Stimulated activated CD4-positive, alpha-beta T cell treated with anti-CD3 and anti-CD28 coated beads, Interleukin-2, amount 100 ng/mL, for 48 hours (primary cell): ENCODE results near the gene DPYSL4.

Experiments
- DNase-seq, 2 donors: peaks; one replicate each; pipeline ENCODE4 v3.0.0-alpha.2; 2020

Gene DPYSL4

DNA sequence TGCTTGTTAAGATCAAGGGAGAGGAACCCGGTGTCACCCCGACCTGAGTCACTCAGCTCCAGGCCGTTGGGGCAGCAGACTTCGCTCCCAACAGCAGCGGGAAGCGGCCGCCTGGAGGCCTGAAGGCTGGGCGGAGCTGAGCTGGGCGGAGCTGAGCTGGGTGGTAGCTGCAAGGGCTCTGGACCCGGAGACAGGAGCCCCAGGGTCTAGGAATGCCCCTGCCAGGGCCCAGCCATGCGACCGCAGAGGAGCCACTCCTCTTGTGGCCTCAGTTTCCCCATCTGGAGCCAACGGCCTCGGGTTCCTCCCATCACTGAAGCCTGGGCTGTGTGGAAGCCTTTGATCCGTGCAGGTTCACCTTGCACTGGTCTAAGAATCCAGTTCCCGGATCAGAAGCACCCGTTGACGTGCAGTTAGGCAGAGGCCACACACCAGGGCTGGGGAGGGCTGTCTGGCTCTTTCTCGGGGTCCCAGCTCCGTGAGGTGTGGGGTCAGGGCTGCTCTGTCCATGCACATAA lies 21.9 kb upstream of the DPYSL4 start:
- no peak for DNase-seq

DNA sequence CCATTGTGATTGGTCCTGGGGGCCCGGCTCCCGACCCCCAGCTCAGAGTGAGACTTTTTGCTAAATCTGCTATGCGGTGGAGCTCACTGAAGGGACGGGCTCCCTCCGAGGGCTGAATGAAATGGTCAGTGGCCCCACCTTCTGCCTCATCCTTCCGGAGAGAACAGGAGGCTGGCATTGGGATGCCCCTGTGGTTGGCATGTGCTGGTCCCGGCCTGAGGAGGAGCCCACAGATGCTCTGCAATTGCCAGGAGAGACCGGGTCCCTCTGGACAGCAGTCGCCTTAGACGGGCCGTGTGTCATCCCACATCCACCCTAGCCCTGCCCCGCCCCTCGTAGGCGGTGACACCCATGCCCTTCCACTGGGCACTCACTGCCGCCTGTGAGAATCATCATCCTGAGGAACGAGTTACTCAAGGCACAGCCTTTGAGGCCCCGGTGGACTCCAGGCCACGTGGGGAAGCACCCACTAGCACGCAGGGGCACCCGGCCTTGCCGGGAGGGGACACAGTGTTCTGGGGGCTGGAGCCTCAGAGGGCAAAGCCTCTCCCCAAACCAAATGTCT lies 21.2 kb upstream of the DPYSL4 start:
- no peak for DNase-seq

DNA sequence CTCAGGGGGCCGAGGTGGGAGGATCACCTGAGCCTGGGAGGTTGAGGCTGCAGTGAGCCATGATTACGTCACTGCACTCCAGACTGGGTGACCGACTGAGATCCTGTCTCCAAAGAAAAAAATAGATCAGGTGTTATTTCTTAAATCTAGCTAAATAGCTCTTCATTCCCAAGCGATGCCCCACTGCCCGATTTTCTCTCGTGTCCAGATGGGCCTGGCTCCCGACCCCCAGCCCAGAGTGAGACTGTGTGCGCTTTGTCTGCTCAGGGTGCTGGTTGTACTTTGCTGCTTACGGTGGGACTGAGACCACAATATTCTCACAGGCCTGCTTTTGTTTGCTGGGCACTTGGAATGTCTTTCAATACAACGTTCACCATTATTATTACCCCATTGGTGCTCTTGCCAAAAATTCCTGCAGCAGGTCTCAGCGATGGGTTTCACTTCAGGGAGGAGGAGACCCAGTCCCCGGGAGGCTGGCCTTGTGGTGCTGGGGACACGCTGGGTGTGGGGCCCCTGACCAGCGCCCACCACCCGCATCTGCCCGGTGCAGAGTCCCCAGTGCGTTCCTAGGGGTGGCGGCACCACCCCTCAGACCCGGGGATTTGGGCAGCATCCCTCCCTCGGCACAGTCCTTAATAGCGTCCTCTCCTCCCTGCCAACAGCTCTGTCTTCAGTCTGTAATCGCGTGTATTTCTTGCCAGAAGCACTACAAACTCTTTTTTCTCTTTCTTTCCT lies 20.4 kb upstream of the DPYSL4 start:
- no peak for DNase-seq

DNA sequence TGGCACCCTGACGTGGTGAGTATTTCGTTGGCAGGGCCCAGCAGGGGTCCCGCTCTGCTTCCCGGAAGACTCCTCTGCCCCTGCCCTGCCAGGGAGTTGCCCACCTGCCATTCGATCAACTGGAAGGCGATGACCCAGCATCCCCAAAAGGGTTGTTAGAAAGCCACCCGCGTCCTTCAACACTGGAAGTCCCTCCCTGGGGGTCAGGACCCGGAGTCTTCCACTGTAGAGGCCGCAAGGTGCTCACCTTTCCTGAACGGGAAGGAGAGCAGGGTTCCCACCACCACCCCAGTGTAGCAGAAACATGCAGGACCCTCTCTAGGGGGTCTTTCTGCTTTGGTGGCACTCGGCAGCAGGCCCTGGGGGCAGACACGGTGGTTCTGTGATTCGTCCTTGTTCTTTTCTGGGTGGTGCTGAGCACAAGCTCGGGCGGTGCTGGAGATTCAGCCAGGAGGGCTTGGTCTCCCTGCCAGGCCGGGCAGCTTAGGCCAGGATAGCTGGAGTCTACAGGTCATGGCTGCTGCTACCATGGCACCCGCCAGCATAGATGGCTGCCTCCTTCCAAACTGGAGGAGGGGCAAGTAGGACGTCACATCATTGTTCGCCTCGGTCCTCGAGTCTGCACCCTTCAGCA lies 19.6 kb upstream of the DPYSL4 start:
- DNase-seq, result no peak

DNA sequence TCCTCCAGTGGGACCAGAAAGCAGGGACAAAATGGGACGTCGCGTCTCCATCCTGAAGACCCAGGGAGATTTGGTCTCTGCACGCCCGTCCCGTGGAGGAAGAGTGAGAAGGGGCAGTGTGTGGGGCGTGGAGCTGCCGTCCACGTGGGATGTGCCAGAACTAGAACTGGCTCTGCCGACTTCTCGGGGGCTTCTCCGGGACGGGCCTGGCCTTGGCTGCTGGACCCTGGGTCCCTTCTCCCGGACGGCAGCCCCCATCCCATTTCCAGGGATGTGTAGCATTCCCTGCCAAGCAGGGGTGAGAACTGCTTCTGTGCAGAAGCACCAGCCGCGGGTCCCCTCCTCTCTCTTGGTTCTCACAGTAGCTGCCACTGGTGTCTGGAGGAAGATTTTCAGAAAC lies 18.8 kb upstream of the DPYSL4 start:
- no peak for DNase-seq

DNA sequence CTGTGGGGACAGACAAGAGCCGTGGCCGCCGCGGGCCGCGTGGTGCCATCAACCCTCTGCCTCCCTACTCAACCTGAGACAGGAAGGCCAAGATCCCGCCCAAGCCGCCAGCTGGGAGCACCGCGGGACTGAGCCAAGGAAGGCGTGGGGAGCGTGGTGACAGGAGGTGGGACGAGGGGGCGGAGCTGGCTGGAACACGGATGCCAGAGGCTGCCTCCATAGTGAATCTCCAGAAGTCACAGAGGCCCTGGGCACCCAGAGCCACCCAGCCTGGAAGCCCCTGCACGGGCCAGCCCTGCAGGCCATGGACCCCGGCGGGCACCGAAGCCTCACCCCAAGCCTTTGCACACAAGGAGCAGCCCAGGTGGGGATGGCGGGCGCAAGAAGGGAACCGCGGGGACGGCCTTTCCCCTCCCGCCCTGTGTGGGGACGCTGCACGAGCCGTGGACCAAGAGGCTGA lies 18.1 kb upstream of the DPYSL4 start:
- DNase-seq, result no peak

DNA sequence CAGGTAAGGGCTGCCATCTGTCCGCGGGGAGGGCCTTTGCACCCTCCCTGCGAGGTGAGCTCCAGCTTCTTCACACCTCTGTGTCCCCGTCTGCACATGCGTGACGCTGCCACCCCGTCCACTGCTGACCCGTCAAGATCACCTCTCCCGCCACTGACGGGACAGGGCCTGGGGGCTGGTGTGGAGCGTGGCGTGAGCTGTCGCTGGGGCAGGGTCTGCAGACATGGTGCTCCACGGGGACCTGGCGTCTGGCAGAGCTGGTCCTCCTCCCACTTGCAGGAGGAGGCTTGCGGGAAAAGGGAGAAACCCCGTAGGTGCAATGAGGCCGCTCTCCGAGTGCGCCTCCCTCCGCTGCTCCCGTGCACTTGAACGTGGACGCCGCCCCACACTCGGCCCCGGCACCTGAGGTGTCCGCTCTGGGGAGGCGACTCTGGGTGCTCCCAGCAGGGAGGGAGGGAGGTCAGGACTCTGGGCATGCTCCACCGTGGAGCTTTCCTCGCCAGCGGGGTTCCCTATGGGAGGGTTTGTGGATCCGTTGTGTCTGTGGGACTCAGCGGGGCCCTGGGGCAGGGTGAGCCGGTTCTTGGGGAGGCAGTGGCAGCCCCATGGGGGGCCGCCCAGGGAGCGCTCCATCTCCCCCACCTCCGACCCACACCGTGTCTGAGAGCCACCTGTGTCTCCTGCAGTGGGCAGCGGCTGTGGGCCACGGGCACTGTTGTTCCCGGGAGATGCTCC lies 17.6 kb upstream of the DPYSL4 start:
- DNase-seq, result no peak

DNA sequence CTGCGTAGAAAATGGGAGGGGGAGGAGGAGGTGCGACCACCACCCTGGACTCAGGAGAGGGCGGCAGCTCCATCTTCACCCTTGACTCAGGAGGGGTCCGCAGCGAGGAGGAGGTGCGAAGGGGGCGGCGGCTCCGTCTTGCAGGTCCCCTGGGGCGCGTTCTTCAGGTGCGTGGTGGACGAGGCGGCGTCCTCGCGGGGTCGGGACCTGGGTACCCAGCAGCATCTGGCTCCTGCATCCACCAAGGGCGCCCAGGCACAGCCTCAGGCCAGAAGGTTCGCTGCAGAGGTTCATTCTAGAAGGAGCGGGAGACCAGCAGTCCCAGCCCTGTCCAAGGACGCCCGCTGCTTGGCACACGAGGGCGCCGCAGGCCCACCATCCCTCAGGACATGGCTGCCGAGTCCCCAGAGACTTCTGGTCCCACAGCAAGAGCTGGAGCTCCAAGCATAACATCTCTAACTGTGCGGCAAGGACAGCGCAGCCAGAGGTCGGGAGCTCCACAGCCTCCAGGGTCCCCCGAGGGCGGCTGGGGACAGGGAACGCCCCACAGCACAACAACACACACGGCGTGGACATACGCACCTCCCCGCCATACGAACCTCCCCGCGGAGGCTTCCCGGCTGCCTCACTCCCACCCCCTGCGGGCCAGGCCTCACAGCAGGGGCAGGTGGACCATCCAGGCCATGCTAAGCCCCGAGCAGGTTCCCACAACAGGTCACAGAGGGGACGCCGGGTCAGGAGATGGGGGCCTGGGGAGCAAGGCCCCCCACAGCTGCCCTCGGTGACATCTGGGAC lies 16.8 kb upstream of the DPYSL4 start:
- no peak for DNase-seq

DNA sequence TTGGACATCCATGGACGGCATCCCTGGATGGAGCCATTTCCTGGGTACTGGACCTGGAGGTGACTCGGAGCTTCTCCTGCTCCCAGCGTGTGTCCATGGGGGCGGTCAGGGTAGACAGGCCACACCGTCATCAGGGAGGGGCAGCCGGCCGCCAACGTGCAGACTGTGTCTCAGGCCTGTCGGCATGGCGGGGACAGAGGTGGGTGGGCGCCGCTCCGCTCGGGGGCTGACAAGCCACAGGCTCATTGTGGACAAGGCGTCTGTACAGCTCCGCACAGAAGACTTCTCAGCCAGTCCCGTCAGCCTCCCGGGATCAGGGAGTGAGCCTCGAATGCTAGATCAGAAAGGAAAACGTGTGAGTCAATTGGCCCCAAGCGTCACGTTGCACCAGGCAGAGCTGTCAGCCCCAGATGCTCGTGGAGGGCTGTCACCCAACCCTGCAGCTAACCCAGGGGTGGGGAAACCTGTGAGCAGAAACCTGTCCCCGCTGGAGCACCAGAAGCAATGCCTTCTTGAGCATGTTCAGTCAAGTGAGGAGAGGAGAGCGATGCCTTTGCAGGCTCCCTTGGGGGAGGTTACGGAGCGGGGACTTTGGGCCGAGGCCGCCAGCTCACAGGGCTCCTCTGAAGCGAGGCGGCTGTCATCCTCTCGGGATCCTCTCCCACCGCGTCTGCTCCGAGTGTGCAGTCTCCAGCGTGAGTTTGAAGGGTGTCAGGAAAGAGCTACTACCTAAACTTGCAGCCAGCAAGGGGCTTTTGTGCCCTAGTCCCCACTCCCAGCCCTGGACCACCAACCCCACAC lies 16.0 kb upstream of the DPYSL4 start:
- no peak for DNase-seq

DNA sequence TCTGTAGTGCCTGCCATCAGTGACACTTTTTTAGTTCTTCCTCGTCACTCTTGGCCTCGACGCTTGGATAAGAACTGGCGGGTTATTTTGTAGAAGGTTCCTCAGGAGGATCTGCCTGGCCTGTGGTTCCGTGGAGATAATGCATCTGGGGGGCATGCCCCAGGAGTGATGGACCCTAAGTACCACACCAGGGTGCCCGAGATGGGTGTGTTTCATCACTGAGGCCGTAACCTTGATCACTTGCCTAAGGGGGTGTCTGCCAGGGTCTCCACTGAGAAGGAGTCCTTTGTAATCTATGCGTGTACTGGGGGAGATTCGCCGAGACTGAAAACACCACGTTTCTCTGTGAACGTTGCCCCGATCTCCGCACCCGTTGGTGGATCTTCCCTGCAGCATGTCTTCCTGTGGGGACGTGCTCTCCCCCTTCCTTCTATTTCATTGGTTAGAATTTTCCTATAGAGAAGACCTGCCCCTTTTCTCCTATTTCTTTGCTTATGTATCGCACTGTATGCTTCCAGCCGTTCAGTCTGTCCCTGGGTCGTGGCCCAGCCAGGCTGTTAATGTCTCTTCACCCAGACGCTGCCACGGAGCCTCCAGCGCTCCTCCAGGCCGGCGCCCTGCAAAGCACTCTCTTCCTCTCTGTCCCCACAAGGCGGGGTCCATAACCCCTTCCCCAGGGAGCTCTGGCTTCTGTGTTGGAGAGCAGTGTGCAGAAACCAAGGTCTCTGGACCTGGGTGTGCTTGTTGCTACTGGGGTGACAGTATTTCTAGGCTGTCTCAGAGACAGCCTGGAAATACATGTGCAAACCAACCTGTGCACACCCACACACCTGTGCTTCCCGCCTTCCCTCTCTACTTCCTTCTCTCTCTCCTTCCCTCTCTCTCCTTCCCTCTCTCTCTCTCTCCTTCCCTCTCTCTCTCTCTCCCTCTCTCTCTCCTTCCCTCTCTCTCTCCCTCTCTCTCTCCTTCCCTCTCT lies 14.4 kb upstream of the DPYSL4 start:
- no peak for DNase-seq

DNA sequence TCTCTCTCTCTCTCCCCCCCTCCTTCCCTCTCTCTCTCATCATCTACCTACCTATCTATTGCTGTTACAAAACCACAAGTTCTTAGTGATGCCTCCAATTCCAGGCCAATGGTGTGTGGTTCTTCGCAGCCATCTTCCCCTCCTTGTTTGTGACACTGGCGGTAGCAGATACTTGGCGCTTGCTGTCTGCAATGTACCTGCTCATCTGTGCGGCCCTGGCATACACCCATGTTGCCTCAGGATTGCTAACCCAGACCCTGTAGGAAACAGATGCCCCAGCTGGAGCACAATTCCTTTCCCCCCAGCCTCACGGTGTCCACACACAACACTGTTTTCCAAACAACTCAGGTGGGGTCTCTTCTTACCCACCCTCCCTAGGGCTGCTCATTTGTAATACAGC lies 13.6 kb upstream of the DPYSL4 start:
- no peak for DNase-seq

DNA sequence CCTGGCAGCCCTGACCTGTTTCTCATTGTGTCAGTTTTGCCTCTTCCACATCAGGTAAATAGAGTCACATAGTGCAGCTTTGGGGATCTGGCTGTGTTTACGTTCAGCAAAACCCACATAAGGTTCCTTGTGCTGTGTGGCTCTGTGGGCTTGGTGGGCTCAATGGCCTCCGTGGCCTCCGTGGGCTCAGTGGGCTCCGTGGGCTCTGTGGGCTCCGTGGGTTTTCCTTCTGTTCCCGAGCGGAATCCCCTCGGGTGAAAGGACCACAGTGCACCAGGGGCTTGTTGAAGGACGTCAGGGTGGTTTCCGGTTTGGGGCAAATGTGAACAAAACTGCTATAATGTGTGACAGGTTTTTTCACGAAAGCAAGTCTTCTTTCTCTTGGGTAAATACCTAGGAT lies 12.5 kb upstream of the DPYSL4 start:
- no peak for DNase-seq

DNA sequence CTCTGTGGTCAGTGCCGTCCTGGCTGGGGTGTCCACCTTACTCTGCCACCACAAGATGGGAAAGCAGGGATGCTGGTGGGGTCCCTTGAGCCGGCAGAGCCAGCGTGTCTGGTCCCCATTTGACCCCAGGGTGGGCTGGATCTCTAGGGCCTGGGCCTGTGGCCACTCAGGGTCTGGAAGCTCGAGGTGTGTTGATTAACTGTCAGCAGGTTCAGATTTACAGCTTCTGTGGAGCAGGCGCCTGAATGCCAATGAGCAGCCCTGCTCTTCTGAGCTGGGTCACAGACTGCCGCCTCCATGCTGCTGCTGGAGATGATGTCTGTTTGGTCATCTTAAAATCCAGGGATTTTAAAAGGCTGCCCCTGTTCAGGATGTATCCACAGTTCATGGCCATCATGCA lies 11.3 kb upstream of the DPYSL4 start:
- DNase-seq, result no peak

DNA sequence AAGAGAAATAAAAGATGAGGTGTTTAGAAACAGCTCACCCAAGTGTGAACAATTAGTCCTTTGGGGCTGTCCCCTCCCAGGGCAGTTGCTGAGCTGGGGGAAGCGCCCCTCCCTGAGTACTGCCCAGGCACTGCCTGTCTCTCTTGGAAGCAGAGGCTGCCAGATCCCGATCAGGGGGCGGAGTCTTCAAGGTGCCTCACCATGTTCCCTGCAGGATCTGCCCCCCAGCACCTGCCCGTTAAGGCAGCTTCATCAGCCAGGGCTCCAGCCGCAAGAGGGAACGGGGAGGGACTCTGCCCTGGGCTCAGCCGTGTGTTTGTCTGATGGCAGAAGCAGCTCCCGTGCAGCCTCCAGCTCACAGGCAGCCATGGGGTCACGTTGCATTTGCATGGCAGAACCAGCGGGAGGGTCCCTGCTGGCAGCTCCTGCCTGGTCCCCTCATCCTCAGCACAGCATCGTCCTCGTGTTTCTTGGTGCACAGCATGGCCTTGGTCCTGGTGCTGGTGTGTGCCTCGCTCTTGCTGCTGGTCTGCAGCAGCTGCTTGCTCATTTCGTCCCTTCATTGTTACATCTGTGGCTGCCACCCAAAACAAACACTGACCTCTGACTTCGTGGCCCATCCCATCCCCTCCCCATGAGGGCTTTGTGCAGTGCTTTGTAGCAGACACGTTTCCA lies 10.7 kb upstream of the DPYSL4 start:
- DNase-seq, result no peak

DNA sequence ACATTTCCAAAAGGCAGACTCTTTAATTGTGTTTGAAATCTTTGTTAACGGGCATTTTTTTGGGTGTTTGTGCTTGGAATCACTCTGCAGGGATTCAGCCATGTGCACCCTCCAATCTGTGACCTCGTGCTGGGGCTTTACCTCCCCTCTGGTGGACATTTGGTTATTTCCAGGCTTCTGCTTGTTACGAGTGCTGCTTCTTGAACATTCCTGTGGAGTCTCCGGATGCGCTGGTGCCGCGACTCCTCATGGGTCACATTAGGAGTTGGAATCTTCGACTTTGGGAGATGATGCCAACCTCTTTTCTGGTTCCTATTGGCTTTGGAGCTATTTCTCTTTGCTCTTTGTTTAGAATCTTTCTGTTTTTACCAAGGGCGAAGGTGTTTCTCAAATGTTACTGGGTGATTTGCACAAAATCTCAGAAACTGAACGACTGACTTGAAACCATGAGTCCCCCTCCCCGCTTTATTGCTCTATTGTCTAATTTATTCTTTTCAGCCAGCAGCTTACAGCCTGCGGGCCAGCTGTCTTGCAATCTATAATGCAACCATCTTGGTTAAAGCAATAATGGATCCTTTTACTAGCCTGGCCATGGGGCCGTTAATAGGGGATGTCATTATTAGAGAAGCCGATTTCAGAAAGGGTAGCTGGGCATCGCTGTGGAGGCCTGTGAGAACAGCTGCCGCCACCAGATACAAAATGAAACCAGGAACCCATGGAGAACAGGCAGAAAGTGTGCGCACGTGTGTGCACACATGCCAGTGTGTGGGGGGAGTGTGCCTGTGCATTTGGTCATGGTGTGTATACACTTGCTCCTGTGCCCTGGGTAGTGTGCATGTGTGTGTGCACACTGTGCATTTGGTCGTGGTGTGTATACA lies 9.9 kb upstream of the DPYSL4 start:
- DNase-seq, result no peak

DNA sequence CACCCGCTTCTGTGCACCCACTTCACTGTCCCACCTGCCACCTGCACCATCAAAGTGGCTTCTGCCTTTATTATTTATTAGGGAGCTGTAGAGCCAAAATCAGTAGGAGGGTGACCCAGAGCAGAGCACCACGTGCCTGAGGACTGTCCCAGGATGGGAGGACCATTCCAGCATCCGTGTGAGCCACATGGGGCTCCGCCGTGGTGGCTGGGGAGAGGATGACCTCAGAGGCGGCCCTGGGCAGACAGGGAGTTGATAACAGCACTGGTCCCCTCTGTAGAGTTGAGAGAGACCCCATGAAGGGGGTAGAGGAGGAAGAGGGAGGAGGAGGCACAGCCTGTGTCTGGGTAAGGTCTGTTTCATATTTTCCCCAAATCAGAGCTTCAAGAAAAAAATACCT lies 8.7 kb upstream of the DPYSL4 start:
- no peak for DNase-seq

DNA sequence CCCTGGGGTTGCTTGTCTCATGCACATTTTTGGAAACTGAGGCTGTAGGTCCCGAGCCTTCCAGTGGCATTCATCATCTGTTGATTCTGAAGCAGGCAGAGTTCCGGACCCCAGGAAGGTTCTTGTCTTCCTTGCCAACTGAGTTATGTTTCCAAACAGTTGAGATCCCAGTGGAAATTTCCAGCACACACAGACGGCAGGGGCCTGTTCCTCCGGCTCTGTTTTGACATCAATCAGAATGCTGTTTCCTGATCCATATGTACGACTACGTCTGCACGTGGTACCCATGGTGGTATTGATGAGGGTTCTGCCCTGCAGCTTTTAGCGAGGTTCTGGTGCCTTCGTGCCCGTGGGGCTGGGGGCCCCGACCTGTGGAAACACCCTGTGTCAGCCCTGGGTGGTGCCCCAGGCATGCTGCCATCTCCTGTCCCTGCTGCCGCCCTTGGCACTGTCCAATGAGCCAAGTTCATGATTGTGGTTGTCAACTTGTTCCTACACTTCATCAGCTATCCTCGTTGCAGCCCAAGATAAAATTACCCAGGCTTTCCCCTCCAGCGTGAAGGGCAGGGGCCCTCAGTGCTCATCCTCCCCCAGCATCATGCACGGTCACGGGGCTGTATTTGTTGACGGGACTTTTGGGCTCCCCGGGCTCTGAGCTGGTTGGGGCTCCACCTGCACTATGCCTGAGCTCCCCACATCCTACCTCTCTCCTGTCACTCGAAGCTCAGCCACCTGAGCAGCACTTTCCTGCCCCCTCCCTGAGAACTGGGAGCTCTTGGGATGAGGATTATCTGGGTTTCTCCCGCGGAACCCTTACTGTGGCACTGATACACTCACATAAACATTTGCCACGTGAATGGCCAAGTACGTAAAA lies 7.8 kb upstream of the DPYSL4 start:
- no peak for DNase-seq
